Islet precursor cell (in vitro differentiated cells): ENCODE results near the gene SLC1A1.

Experiments
- DNase-seq: peaks from one replicate; pipeline ENCODE4 v3.0.0-alpha.2; 2018

The SLC1A1 gene

DNA sequence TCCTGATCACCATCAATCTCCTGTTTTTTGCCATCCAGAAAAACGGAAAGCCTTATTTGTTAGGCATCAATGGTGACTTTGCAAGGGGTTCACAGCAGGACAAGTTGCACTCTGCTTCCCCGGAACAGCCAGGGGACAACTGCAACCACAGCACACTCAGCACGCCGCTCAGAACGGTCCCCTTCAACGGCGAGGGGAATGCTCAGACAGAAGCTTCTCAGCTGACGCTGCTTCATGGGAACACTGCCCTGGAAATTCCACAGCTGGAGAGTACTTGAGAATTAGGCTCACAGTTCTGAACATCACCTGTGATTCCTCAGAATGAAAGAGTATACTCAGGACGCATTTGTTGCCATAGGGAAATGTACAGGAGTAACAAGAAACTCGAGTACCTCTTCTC is 131.7 kb downstream of the SLC1A1 start:
- DNase-seq, result no peak

DNA sequence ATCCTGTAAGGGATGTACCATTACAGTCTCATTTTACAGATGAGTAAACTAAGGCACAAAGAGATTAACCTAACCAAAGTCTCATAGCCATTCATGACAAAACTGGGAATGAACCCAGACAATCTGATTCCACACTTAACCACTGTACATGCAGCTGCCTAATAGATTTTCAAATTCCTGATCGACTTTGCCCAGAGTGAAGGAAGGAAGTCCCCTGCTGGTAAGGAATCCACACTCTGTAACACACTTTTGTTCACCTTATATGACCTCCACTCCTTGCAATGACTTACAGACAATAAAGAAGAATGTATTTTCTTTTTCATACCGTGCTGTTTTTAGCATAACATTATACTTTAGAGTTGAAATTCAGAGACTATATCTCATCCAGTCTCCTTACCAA is 140.6 kb downstream of the SLC1A1 start:
- DNase-seq, result no peak
